ENCODE measurements around the gene MINK1.

DNA sequence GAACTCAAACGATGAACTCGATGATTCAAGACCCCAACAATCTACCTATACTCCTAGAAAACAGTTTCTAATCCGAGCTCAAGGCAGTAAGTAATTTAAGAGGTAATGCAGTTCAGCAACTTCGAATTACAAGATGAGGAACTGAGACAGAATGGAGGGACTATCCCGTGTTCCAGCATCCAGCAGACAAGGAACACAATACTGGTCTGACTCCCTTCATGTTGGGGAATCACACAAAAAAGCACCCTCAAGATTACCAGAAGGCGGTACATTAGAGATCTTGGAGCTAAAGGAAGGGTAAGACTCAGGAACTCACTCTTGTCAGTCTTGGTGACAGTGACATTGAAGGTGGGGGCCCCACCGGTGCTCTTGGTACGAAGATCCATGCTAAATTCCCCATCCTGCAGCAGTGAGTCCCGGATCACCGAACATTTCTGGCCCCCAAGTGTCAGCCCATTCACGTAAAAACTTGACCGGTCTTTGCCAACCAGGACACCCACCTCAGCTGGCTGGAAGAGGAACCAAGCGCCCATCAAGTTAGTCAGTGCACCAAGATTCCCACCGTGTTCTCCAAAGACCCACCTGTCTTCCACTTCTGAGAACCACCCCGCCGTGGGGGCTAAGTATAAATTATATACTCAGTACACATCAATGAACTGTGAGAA lies 113.3 kb downstream of the MINK1 start:
- TF ChIP-seq KDM5A (IDR thresholded peaks at IDR 0.05) (no peak), POLR2A (IDR thresholded peaks at IDR 0.05; ENCODE audit: low read length) (no peak), CTCF (IDR thresholded peaks at IDR 0.05) (no peak), RNF2 (IDR thresholded peaks at IDR 0.05; ENCODE audit: borderline replicate concordance, low read depth) (no peak), REST (IDR thresholded peaks at IDR 0.05) (no peak), CHD4 (IDR thresholded peaks at IDR 0.05; ENCODE audit: borderline replicate concordance) (no peak)

Data from A549 (cell line).